Colonic mucosa (tissue), 4 donors: ENCODE results near the gene SFMBT2. TPM values are rescaled to one million over a fixed set of nuclear protein-coding genes. Genes with fewer than 3 reads are reported as not detected.

Source experiments
- DNase-seq: peaks from one replicate; pipeline ENCODE4 v3.0.0-alpha.2; 2020
- H3K27ac ChIP-seq: fragments of 200-600 bp; one replicate; pipeline ENCODE4 v1.8.0; 2021
- H3K27me3 ChIP-seq: fragments of 200-600 bp; one replicate; pipeline ENCODE4 v1.8.0; 2021
- H3K36me3 ChIP-seq: fragments of 200-600 bp; one replicate; pipeline ENCODE4 v1.8.0; 2021
- H3K4me1 ChIP-seq: fragments of 200-600 bp; one replicate; pipeline ENCODE4 v1.8.0; 2021; ENCODE audit warnings: mild to moderate bottlenecking
- H3K4me3 ChIP-seq: fragments of 200-600 bp; one replicate; pipeline ENCODE4 v1.8.0; 2021
- H3K9ac ChIP-seq, 2 donors: one replicate each; pipeline ENCODE4 v1.7.0; 2013; ENCODE audit warnings: control low read depth in 2 of 2, low read depth in 2 of 2, low read length in 2 of 2
- H3K9me3 ChIP-seq: fragments of 200-600 bp; one replicate; pipeline ENCODE4 v1.8.0; 2021
- intact Hi-C: fragments of 100-400 bp; cut with DNase I; formaldehyde crosslinking; loops from one replicate; pipeline ENCODE4 v1.14.1; 2022
- total RNA-seq, 2 donors: library from RNA; stranded (reverse); fragmentation: NEBNext Ultra II Directional in 1 of 2; extraction: Animal tissue kit (Norgen Biotek cat#: 25700) in 1 of 2; gene quantifications; one replicate each; pipeline ENCODE4 v1.2.1, GENCODE V29; 2021
- TF ChIP-seq, protein P1 (sequence below): fragments of 200-600 bp; IDR thresholded peaks from one replicate; pipeline ENCODE4 v1.8.0; 2022; ENCODE audit warnings: antibody characterized with exemption, mild to moderate bottlenecking
- donor health status: healthy.
- donor health status: DM: no; HTN: no; CAD: no.
- donor health status: DM: no; HTN: no; CAD: no.

SFMBT2 gene
- total RNA-seq = 1 to 10 TPM; 2.3 to 3.5 TPM

DNA sequence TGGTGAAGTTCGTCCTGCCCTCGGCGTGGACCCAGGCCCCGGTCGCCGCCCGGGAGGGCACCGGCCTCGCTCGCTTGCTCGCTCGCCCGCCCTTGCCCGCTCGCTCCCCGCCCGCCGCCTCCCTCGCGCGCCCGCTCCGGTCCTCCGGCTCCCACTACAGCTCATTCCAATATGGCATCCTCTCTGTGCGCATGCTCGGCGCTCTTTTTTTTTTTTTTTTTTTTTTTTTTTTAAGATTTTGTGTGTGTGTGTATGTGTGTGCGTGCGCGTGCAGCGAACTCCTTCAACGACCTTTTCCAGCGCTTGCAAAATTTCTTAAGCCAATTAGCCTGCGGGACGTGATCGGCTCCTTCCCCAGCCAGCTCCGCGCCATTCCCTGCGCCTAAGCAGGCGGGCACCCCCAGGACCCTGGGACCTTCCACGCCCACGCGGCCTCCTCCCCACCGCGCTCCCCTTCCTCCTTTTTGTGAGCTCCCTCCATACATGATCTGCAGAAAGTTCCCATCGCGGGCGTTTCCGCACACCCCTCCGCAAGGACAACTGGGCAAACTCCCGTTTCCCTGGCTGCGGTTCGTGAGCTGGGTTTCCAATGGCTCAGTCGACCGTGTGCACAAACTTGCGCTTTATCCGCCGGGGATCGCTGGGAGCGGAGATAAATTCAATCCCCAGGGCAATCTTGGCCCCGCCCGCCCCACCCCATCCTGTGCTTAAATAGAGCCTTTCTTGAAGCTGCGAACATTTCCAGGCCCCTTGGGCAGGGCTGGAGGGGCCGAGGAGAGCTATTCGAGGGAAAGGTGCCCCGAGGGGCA lies at the start of gene SFMBT2:
SFMBT2 (minus strand) TSS at position 173 of the 809 bp plus-strand sequence. CDS start 29,136 bp downstream, outside the sequence.
- TF ChIP-seq, protein P1, sequence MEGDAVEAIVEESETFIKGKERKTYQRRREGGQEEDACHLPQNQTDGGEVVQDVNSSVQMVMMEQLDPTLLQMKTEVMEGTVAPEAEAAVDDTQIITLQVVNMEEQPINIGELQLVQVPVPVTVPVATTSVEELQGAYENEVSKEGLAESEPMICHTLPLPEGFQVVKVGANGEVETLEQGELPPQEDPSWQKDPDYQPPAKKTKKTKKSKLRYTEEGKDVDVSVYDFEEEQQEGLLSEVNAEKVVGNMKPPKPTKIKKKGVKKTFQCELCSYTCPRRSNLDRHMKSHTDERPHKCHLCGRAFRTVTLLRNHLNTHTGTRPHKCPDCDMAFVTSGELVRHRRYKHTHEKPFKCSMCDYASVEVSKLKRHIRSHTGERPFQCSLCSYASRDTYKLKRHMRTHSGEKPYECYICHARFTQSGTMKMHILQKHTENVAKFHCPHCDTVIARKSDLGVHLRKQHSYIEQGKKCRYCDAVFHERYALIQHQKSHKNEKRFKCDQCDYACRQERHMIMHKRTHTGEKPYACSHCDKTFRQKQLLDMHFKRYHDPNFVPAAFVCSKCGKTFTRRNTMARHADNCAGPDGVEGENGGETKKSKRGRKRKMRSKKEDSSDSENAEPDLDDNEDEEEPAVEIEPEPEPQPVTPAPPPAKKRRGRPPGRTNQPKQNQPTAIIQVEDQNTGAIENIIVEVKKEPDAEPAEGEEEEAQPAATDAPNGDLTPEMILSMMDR = no peak
- Histone ChIP-seq H3K4me1 (no peaks in the 10 kb centered on the region), H3K27me3 (peaks cover 50% of the 10 kb centered on the region), H3K4me3 (peak within 1 kb of the TSS; percentile 54), H3K9ac (peak within 1 kb of the TSS; percentile 32 to 69), H3K27ac (peak within 1 kb of the TSS; percentile 16), H3K9me3 (no peaks in the 10 kb centered on the region), H3K36me3 (no peaks in the 10 kb centered on the region)
- DNase-seq = peak; percentile 42
- intact Hi-C loops = loop anchor here (10.0 kb wide), 1 partner anchor 486 kb away; no protein-coding TSS in a partner anchor

DNA sequence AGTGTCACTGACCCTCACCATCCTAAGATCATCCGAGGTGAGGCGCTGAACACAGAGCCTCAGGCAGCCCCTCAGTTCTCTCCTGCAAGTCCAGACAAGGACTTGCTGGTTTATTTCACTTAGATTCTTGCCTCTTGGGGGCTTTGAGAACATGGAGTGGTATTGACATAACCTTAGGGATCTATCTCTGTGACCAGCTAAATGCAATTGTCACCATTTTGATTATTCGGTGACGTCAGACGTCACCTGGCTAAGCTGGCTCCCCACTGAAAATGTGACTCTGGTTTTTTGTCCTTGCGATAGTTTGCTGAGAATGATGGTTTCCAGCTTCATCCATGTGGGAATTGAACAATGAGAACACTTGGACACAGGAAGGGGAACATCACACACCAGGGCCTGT lies 49.2 kb upstream of the SFMBT2 start:
- Histone ChIP-seq H3K9me3 (no peaks in the 10 kb centered on the region), H3K27me3 (no peaks in the 10 kb centered on the region), H3K9ac (no peak overlapping the region), H3K4me1 (no peaks in the 10 kb centered on the region), H3K27ac (no peak overlapping the region), H3K4me3 (no peak overlapping the region), H3K36me3 (no peaks in the 10 kb centered on the region)
- intact Hi-C loops = no loop called here
- DNase-seq = no peak
- TF ChIP-seq, protein P1 = no peak

DNA sequence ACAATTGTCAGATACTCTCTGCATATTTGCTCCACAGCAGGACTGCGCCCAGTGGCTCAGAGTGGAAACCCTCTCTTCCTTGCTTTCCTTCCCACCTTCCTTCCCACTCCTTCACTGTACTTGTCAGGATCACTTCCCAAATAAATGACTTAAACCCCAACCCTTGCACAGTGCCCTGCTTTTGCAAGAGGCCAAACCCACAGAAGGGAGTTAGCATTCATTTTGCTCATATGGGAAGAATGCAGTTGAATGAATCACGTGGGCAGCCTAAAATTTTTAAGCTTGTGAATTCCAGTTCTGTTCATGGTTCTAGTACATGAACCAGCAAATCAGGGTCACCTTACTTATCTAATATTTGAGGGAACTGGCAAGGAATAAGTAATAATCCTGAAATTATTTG lies 47.7 kb upstream of the SFMBT2 start:
- Histone ChIP-seq H3K36me3 (no peaks in the 10 kb centered on the region), H3K9me3 (no peaks in the 10 kb centered on the region), H3K27me3 (no peaks in the 10 kb centered on the region), H3K27ac (no peak overlapping the region), H3K4me1 (no peaks in the 10 kb centered on the region), H3K4me3 (no peak overlapping the region), H3K9ac (no peak overlapping the region)
- TF ChIP-seq, protein P1 = no peak
- intact Hi-C loops = no loop called here
- DNase-seq = no peak

GRCh38 chr10:7457478-7458316 lies 46.9 kb upstream of the SFMBT2 start:
- no peak overlapping the region for H3K27ac ChIP-seq
- H3K27me3 ChIP-seq = no peaks in the 10 kb centered on the region
- no peaks in the 10 kb centered on the region for H3K4me1 ChIP-seq
- no peaks in the 10 kb centered on the region for H3K9me3 ChIP-seq
- H3K9ac ChIP-seq = no peak overlapping the region
- TF ChIP-seq, protein P1 = no peak
- no peaks in the 10 kb centered on the region for H3K36me3 ChIP-seq
- no peak for DNase-seq
- intact Hi-C loops = no loop called here
- no peak overlapping the region for H3K4me3 ChIP-seq

- Histone ChIP-seq H3K4me3 (no peak overlapping the region), H3K9me3 (no peaks in the 10 kb centered on the region)
- no peak for DNase-seq
Observed at GRCh38 chr10:7449063-7449695, 38.3 kb upstream of the SFMBT2 start.

More at GRCh38 chr10:7449063-7449695, 38.3 kb upstream of the SFMBT2 start:
- no peak overlapping the region for H3K9ac ChIP-seq
- H3K4me1 ChIP-seq = no peaks in the 10 kb centered on the region
- no peak overlapping the region for H3K27ac ChIP-seq
- H3K27me3 ChIP-seq = no peaks in the 10 kb centered on the region
- intact Hi-C loops = no loop called here
- TF ChIP-seq, protein P1 = no peak
- H3K36me3 ChIP-seq = no peaks in the 10 kb centered on the region
